Measurements from ENCODE around the gene RPS4Y1.

DNA sequence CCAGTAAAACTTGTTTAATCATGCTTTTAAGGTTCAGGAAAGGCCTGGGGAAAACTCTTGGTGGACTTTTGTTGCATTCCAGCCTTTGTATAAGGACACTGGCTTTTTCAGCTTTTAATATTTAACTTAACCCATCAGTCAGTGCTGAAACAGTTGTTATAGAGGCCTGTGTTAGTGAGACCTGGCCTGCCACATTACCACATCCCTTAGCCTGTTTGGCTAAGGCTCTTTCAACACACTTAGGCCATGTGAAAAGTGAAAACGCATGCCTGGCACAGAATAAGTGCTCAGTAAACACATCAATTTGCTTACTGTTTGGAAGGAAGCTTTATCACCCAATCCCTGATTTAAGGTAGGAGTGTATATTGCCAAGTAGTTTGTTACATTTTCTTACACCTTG is 3.5 kb upstream of the RPS4Y1 start:
- TF ChIP-seq, protein P1, sequence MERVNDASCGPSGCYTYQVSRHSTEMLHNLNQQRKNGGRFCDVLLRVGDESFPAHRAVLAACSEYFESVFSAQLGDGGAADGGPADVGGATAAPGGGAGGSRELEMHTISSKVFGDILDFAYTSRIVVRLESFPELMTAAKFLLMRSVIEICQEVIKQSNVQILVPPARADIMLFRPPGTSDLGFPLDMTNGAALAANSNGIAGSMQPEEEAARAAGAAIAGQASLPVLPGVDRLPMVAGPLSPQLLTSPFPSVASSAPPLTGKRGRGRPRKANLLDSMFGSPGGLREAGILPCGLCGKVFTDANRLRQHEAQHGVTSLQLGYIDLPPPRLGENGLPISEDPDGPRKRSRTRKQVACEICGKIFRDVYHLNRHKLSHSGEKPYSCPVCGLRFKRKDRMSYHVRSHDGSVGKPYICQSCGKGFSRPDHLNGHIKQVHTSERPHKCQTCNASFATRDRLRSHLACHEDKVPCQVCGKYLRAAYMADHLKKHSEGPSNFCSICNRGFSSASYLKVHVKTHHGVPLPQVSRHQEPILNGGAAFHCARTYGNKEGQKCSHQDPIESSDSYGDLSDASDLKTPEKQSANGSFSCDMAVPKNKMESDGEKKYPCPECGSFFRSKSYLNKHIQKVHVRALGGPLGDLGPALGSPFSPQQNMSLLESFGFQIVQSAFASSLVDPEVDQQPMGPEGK (tag by site-specific recombination; IDR thresholded peaks at IDR 0.05) = no peak
- TF ChIP-seq, protein P2, sequence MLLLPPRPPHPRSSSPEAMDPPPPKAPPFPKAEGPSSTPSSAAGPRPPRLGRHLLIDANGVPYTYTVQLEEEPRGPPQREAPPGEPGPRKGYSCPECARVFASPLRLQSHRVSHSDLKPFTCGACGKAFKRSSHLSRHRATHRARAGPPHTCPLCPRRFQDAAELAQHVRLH (tag by site-specific recombination; IDR thresholded peaks at IDR 0.05) = no peak
- TF ChIP-seq, protein P3, sequence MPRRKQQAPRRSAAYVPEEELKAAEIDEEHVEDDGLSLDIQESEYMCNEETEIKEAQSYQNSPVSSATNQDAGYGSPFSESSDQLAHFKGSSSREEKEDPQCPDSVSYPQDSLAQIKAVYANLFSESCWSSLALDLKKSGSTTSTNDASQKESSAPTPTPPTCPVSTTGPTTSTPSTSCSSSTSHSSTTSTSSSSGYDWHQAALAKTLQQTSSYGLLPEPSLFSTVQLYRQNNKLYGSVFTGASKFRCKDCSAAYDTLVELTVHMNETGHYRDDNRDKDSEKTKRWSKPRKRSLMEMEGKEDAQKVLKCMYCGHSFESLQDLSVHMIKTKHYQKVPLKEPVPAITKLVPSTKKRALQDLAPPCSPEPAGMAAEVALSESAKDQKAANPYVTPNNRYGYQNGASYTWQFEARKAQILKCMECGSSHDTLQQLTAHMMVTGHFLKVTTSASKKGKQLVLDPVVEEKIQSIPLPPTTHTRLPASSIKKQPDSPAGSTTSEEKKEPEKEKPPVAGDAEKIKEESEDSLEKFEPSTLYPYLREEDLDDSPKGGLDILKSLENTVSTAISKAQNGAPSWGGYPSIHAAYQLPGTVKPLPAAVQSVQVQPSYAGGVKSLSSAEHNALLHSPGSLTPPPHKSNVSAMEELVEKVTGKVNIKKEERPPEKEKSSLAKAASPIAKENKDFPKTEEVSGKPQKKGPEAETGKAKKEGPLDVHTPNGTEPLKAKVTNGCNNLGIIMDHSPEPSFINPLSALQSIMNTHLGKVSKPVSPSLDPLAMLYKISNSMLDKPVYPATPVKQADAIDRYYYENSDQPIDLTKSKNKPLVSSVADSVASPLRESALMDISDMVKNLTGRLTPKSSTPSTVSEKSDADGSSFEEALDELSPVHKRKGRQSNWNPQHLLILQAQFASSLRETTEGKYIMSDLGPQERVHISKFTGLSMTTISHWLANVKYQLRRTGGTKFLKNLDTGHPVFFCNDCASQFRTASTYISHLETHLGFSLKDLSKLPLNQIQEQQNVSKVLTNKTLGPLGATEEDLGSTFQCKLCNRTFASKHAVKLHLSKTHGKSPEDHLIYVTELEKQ (tag by site-specific recombination; IDR thresholded peaks at IDR 0.05; ENCODE audit: borderline replicate concordance) = no peak
- TF ChIP-seq TRIM28 (IDR thresholded peaks at IDR 0.05; ENCODE audit: borderline replicate concordance, low read length) = no peak
